IPS-11a (cell line): ENCODE results near the gene LILRB3.
"Not testable (repeated sequence)": the region's sequence is repeated elsewhere in the genome, so short reads cannot be mapped to it uniquely, and the experiment has no call there.

Source experiments
- H3K4me3 ChIP-seq: one replicate; pipeline ENCODE4 v1.5.1; 2013; ENCODE audit warnings: low read depth, low read length, control low read depth

LILRB3 gene

DNA sequence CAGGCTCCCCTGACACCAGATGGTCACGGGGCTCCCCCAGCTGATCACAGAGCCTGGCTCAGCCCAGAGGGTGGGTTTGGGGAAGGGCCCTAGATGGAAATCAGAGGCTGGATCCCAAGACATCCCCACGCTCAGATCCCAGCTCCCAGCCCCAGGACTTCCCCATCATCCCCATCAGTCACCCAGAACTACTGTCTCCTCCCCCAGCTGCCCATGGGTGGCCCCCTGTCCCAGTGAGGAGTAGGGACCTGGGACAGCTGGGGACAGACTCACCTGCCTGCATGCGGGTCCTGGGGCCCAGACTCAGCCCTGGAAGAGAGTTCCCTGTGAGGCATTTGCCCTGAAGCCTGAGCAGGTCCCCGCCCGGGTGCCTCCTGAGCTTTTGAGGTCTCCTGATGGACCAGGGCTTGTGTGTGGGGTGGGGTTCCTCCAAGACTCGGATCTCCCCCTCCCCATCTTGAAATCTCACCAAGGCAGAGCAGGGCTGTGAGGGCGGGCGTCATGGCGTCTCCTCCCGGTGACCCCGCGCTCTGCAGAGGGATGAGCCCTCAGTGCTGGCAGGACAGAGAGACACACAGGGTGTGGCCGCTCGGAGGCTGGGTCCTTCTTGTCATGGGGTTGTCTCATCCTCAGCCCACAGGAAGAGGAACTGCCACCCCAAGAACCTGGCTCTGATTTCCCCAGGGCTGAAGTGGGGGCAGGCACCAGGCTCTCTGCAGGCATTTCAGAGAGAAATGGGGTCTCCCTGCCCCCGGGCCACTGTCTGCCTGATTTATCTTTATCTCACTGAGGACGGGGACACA, at the start of gene LILRB3:
Gene LILRB3 (minus strand): TSS at position 534 of the 803 bp plus-strand sequence. CDS start 31 bp downstream, at position 503.
- H3K4me3 ChIP-seq: not testable (repeated sequence)

DNA sequence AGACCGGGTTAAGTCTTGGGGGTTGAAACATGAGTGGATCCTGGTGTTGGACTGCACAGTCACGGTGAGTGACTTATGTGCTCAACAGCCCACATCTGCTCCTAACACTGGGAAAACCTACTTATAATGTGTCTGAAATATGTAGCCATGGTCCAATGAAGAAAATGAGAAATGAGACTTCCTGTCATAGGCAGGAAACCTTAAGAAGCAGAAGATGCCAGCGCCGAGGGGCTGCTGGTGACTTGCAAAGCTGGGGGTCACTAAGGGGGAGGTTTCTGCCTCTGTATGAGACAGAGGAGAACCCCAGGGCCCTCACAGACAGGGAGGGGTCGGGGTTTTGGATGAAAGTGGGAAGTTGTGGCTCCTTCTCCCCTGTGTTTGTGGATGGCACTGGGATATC, 49.4 kb upstream of the LILRB3 start:
- not testable (repeated sequence) for H3K4me3 ChIP-seq

DNA sequence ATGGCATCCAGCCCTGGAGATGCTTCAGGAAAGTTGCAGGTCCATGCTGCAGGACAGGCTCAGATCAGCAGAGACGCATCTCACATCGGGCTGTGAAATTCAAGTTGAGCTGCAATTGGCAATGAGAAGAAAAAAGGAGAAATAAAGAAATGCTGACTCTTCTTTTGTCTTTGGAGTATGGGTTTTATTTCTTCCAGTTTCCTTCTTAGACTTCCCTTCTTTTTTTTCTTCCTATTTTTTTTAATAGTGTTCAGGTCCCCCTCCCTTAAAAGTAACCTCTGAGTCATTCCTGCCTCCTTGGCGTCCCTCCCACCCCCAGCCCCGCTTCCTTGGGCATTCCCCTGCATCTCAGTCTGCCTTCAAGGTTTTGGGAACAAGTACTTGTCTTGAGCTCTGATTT, 48.8 kb upstream of the LILRB3 start:
- H3K4me3 ChIP-seq: not testable (repeated sequence)

DNA sequence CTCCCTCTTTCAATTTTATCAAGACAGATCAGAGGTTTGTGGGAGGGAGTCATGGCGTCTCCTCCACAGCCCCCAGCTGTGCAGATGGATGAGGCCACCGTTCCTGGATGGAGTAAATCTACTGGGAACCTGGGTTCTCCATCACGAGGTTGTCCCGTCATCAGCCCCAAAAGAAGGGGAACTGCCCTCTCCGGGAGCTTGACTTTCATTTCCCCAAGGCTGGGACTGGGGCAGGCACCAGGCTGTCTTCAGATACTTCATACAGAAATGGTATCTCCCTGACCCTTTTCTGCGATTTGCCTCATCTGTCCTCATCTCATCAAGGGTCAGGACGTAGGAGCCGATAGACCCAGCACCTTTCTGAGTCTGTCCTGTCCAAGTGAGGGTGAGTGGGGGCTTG, 48.3 kb upstream of the LILRB3 start:
- H3K4me3 ChIP-seq: no peak overlapping the region

DNA sequence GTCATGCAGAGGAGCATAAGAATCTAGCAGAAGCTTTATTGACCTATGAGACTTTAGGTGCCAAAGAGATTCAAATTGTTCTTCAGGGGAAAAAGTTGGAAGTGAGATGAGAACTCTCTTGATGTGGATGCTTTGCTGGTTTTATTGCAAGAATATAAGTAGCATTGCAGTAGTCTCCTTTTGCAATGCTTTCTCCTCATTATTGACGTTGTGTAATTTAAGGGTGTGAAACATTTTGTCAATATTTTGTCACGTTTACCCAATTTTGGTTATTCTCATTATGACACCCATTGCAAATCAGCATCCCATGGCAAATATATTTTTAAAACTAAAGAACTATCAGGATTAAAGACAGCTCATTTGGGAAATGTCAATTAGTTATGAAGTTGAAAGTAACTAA, 46.1 kb upstream of the LILRB3 start:
- no peak overlapping the region for H3K4me3 ChIP-seq

DNA sequence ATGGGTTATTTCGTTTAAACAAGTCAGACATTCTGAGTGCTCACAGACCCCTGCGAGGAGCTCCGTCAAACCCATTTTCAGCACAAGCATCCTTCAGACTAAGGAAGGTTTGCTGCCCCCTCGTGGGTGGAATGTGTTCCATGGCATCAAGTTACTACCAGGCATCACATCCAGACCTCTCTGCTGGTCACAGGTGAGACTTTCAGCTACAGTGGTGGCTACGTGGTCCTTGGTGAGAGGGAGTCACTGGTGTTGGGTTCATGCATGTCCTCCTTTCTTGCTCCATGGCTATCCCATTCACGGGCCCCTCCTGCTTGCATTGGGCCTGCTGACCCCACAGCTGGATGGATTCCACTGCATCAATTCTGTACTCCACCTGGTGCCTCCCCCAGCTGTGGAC, 43.3 kb upstream of the LILRB3 start:
- no peak overlapping the region for H3K4me3 ChIP-seq

DNA sequence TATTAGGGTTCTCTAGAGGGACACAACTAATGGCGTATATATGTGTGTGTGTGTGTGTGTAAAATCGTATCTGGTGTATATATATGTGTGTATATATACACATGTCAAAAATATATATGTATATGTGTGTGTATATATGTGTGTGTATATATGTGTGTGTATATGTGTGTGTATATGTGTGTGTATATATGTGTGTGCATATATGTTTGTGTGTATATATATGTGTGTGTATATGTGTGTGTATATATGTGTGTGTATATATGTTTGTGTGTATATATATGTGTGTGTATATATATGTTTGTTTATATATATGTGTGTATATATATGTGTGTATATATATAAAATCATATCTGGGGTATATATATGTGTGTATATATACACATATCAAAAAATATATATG, 39.7 kb upstream of the LILRB3 start:
- no peak overlapping the region for H3K4me3 ChIP-seq

DNA sequence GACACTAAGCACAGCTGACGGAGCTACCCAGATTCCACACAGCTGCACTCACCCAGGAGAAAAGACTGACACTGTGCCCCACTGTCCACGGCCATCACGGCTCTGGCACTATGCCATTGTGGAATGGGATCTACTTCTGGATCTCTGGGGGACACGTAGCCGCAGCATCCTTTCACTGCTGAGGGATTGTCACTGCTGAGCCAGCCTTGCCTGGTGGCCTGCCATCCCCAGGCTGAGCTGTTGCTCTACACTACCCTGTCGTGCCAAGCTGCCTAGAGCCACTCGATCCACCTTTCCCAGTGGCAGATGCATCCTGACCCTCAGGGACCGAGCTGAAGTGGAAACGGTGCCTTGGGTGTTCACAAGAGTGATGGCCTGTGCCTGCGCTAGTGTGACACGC, 39.3 kb upstream of the LILRB3 start:
- no peak overlapping the region for H3K4me3 ChIP-seq

DNA sequence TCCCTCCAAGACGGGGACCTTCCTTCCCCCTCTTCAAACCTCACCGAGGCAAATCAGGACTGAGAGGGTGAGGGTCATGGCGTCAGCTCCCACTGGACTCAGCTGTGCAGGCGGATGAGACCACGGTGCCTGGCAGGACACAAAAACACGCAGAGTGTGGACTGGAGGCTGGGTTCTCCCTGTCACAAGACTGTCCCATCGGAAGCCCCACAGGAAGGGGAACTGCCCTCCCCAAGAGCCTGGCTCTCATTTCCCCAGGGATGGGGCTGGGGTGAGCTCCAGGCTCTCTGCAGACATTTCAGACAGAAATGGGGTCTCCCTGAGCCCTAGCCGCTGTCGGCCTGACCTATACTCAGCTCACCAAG, 34.3 kb upstream of the LILRB3 start, which contains the start of gene LILRB5:
Gene LILRB5 (minus strand): TSS at position 158 of the 365 bp plus-strand sequence. CDS start 80 bp downstream, at position 78.
- H3K4me3 ChIP-seq: no peak within 1 kb of the TSS

DNA sequence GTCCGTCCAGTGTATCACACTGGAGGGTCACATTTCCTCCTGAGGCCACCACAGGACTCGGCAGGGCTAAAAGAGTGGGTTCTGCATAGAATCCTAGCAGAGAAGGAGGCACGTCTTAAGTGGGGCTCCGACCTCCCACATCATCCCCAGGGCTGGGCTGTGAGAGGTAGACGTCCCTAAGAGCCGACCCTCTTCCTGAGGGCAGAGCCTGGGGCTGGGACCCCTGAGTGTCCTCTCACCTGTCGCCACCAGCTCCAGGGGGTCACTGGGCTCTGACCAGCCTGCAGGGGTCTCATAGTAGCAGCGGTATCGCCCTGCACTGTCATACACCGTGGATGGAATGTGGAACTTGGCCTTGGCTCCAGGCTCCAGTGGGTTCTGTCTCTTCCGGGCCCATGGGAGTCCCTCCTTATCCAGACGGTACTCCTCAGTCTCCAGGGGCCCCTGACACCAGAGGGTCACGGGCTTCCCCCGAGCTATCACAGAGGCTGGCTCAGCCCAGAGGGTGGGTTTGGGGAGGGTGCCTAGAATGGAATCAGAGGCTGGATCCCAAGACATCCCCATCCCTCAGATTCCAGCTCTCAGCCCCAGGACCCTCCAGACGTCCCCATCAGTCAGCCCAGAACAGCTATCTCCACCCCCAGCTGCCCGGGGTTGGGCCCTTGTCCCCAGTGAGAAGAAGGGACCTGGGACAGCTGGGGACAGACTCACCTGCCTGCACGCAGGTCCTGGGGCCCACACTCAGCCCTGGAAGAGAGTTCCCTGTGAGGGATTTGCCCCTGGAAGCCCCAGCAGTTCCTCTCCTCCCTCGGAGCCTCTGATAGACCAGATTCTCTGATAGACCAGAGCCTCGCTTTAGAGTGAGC, 33.7 kb upstream of the LILRB3 start:
- H3K4me3 ChIP-seq: no peak overlapping the region

DNA sequence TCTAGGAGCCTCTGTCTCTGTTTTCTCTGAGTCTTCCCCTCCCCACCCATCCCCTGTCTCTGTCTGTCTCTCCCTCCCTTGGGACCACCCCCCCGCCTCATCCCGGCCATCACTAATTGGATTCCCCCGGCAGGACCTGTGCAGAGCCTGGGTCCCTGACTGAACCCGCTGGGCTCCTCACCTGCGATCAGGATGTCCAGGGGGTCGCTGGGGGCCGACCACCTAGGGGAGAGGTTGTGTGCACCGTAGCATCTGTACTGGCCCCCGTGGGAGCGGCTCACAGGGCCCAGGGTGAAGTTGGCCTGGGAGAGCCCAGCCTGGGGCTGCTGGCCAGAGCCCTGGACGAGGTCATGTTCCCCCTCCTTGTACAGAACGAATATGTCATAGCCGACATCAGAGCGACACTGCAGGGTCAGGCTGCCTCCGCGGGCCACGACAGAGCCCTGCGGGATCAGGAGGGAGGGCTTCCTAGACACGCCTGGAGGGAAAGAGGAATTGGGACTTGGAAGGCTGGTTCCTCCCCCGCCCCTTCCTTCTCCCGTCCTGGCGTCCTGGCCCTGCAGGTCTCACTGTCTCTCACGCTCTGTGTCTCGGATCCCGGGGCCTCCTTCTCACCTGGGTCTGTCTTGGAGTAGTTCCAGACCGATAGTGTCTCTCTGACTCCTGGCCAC, 32.4 kb upstream of the LILRB3 start:
- H3K4me3 ChIP-seq: no peak overlapping the region

DNA sequence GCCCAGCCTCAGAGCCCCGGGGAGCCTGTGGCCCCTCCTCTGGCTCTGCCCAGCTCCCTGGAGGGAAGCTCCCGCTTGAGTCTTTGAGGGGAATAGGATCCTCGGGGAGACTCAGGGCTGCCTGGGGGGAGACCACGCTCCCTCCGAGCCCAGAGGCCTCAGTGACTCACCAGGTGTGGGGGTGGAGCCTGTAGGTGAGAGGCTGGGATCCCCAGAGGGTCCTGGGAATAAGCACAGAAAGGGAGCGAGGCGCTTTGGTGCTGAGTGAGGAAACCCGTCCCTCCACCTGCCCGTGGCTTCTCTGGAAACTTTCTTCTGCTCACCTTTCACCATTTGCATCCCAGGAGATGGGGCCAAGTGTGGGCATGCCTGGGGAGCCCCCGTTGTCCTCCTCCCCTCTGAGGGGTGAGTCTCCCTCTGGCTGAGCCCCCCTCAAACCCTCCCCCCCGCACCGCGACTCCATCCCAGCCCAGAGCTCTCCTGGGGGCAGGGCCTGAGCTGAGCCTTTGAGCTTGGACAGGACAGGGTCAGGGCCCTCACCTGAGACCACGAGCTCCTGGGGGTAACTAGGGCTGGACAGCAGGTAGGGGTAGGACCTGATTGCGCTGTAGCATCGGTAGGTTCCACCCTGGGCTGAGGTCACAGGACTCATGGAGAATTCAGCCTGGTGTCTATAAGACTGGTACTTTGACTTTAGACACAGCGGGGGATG, 31.5 kb upstream of the LILRB3 start:
- H3K4me3 ChIP-seq: no peak overlapping the region

DNA sequence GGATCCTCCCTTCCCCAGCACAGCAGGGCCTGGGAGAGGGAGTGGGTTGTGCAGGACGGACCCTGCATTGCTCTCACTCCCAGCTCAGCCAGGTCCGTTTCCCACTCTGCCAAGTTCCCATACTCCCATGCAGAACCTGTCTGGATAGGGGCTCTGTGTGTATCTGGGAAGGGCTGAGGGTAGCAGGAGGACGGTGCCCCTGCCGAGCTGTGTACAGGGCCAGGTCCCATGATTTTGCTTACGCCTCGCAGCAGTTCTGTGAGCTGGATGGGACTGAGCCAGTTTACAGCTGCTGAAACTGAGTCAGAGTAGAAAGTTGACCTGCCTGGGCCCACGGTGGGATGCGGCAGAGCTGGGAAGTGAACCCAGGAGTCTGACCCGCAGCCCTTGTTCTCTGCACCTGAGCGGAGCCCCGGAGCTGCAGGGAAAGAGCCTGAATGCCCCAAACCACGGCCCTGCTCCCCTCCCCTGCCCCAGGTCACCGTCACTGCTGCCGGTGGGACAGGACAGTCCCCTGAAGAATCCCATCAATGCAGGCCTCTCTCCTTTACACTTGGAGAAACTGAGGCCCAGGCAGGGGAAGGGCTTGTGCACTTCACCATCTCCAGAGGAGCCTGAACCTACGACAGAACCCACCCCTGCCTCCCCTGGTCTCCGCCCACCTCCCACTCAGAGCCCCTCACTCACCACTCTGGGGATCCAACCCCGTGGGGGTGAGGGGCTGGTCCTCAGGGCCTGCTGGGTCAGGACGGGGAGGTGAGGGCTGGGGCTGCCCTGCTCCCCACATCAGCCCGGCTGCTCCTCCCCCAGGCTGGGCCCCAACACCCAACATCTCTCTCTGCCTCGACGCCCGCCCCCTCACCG, 30.8 kb upstream of the LILRB3 start:
- no peak overlapping the region for H3K4me3 ChIP-seq

DNA sequence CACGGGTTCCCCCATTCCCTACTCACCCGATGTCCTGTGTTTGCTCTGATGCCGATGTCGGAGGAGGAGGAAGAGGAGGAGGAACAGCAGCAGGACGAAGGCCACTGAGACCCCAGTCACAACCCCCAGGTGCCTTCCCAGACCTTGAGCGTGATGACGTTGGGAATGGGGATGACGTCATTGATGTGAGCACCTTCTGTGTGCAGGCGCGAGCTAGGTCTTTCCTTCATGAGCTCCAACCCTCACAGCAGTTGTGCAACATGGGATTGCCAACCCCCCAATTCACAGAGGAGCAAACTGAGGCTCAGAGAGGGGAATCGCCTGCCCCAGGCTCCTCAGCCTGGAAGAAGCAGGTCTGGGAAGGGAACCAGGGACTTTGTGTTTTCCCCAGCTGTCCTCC, 30.0 kb upstream of the LILRB3 start:
- H3K4me3 ChIP-seq: no peak overlapping the region

DNA sequence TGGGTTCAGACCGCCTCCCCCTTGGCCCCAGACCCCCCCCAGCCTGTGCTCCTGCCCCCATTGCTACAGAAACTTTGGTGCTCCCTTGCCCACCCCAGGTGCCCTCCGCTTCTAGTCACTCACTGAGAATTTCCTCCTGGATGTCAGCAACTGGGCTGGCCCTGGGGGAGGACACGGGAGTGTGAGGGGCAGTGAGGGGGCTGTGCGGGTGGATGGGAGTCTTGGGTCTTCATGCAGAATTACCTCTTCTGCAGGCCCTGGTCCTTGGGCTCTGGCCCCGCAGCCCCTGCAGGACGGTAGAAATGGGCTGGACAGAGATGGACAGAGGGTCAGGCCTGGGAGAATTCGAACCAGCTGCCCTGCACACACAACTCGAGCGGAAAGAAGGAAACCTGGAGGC, 29.4 kb upstream of the LILRB3 start:
- no peak overlapping the region for H3K4me3 ChIP-seq

DNA sequence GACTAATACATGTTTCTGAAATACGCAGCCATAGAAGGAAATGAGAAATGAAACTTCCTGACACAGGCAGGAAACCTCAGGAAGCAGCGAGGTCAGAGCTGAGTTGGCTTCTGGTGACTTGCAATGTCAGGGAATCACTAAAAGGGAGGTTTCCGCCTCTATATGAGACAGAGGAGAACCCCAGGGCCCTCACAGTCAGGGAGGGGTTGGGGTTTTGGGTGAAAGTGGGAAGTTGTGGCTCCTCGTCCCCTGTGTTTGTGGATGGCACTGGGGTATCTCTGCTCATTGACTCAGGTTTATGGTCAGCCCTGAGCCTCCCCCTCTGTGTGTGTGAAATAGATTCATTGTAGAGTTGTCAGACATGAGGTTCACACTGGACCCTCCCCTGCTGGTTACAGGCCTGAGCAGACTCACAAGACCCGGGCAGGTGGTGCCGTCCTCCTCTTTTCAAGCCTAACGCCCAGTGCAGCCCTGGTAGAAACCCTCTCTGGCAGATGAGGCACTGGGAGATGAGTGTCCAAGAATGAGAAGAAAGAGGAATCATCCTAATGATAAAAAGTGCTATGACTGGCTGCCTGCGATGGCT, 25.3 kb upstream of the LILRB3 start:
- no peak overlapping the region for H3K4me3 ChIP-seq

DNA sequence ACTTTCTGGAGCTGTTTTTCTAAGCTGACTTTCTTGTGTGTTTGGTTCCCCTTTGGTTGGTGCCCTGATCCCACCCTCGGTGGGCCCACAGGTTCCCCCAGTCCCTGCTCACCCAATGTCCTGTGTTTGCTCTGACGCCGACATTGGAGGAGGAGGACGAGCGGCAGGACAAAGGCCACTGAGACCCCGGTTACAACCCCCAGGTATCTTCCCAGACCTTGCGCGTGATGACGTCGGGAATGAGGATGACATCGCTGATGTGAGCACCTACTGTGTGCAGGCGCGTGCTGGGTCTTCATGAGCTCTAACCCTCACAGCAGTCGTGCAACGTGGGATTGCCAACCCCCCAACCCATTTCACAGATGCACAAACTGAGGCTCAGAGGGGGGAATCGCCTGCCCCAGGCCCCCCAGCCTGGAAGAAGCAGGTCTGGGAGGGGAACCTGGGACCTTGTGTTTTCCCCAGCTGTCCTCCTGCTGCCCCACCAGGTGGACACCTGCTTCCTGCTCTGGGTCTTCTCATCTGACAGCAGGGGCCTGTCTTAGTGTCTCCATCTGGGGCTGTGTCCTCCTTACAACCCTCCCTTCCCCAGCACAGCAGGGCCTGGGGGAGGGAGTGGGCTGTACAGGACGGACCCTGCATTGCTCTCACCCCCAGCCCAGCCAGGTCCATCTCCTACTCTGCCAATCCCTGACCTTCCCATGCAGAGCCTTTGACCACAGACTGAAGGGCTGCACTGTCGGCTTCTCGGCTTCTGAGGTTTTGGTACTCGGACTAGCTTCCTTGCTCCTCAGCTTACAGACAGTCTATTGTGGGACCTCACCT, 24.5 kb upstream of the LILRB3 start:
- H3K4me3 ChIP-seq: no peak overlapping the region

DNA sequence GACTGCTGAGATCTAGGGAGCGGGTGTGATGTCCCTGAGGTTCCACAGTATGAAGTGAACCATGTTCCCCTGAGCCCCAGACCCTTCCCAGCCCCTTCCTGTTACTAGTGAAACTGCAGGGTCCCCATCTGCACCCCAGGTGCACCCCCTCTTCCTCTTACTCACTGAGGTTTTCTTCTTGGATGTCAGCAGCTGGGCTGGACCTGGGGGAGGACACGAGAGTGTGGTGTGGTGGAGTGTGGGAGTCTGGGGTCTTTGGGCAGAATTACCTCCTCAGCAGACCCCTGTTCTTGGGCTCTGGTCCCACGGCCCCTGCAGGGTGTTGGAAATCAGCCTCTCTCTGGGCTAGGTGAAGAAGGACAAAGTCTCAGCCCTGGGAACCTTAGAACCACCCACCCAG, 23.1 kb upstream of the LILRB3 start:
- no peak overlapping the region for H3K4me3 ChIP-seq

DNA sequence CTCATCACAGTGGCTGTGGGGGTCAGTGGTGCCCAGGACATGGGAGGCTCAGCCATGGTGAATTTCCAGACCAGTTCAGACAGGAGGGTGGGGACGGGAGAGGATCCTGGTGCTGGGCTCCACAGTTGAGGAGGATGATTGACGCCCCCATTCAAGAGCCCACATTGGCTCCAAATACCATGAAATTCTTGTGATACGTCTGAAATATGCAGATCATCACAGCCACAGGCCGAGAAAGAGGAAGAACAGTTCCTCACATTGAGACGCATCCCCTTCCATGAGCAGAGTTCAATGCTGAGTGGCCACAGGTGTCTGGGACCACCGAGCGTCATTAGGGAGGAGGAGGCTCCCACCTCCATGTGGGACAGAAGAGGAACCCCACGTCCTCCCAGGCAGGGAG, 21.0 kb upstream of the LILRB3 start:
- not testable (repeated sequence) for H3K4me3 ChIP-seq
